Measurements from ENCODE around the gene POLR3K. TPM values are rescaled to one million over a fixed set of nuclear protein-coding genes. Genes with fewer than 3 reads are reported as not detected.
"Not testable (repeated sequence)": the region's sequence is repeated elsewhere in the genome, so short reads cannot be mapped to it uniquely, and the experiment has no call there.

The POLR3K gene
- total RNA-seq, 1 donor from 2014 or later = 6.6 TPM

GRCh38 chr16:42691-43090, 10.7 kb downstream of the POLR3K start:
- DNase-seq = no peak

GRCh38 chr16:42069-42457, 11.3 kb downstream of the POLR3K start:
- DNase-seq = no peak

GRCh38 chr16:41439-42068, 11.9 kb downstream of the POLR3K start:
- no peak for DNase-seq

- no peak for DNase-seq
Measured at GRCh38 chr16:38941-39892, 14.2 kb downstream of the POLR3K start.

- DNase-seq = not testable (repeated sequence)
Measured at GRCh38 chr16:38206-38605, 15.2 kb downstream of the POLR3K start.

- DNase-seq = no peak
Measured at GRCh38 chr16:37511-37910, 15.9 kb downstream of the POLR3K start.

GRCh38 chr16:36336-36984, 16.9 kb downstream of the POLR3K start:
- DNase-seq = no peak

- no peak for DNase-seq
Measured at GRCh38 chr16:35678-36305, 17.6 kb downstream of the POLR3K start.

GRCh38 chr16:35011-35677, 18.3 kb downstream of the POLR3K start:
- DNase-seq = no peak

GRCh38 chr16:34648-34987, 18.8 kb downstream of the POLR3K start:
- no peak for DNase-seq

GRCh38 chr16:33877-34647, 19.3 kb downstream of the POLR3K start:
- no peak for DNase-seq

GRCh38 chr16:33154-33876, 20.1 kb downstream of the POLR3K start:
- not testable (repeated sequence) for DNase-seq

GRCh38 chr16:30627-31026, 22.8 kb downstream of the POLR3K start:
- DNase-seq = not testable (repeated sequence)

- not testable (repeated sequence) for DNase-seq
Measured at GRCh38 chr16:25926-26348, 27.5 kb downstream of the POLR3K start.

GRCh38 chr16:24151-24550, 29.3 kb downstream of the POLR3K start:
- not testable (repeated sequence) for DNase-seq

- not testable (repeated sequence) for DNase-seq
Measured at GRCh38 chr16:20886-21285, 32.5 kb downstream of the POLR3K start.

GRCh38 chr16:17062-17765, 36.2 kb downstream of the POLR3K start:
- DNase-seq = not testable (repeated sequence)

GRCh38 chr16:10772-11171, 42.6 kb downstream of the POLR3K start:
- DNase-seq = not testable (repeated sequence)

GRCh38 chr16:9903-10665, 43.3 kb downstream of the POLR3K start:
- DNase-seq = peak; percentile 15
